NOMO-1 treated with DMSO at 0.1 percent for 48 hours (cell line): Measurements from ENCODE around the gene PAN3.

Experiments
- DNase-seq: peaks from one replicate; lab custom pipeline; 2025; ENCODE audit not compliant: unreplicated experiment; lab: John Stamatoyannopoulos, UW

Gene PAN3

DNA sequence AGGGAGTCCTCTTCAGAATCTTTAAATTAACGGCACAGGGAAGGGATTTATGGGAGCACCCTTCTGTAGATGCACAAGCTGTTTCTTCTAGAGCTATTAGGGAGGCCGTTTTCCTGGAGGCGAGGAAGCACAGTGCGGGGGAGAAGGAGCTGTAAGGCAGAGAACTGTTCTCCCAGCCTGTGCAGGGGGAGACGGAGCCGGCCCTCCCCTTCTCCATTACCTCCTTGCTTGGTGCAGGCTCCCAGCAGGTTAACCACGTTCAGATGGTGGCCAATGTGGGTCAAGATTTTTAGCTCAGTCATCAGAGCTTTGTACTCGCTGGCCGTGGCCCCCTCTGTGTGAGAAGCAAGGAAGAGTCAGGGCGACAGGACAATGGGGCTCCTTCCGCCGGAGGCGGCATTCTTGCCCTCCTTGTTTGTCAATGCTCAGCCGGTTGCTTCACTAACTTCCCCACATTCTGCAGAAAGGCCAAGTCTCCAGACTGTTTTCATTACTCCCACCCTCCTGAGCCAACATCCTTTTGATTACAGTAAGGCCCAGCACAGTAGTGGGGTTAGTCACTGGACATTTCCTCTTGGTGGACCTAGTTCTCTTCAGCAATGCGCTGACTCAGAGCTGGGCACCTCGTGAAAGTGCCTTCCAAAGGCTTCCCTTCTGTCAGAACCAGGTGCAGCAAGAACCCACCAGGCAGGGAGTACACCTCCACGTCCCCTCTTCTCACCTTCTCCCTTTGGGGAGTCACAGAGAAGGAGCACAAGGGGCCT is 191.2 kb downstream of the PAN3 start:
- no peak for DNase-seq

DNA sequence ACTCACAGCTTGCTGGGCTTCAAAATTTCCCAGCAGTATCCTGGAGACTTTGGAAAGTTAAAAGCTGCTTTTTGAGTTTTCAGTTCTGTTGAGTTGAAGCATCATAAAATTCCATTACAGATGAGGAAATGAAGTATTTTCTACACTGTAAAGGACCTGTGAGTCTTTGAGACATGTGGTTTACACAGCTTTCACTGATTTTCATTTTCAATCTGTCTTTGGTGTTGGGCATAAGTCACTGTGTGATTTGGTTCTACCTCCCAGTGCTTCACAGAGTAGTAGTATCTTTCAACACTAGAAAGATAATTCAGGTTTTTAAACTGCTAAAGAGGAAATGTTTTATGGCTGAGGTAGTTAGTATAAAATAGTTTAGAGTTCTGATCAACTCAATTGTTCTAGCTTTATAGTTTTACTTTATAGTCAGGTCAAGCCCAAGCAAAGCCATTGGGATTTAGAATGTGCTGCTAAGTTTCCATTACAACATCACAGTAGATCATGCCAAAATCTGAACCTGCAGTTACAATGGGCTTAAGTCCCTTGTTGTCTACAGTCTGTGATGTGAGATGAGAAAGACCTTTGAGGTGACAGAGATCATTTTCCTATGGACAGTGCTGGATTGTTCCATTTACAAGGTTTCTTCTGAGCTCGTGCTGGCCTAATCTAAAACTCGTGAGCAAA is 195.0 kb downstream of the PAN3 start:
- DNase-seq: no peak

DNA sequence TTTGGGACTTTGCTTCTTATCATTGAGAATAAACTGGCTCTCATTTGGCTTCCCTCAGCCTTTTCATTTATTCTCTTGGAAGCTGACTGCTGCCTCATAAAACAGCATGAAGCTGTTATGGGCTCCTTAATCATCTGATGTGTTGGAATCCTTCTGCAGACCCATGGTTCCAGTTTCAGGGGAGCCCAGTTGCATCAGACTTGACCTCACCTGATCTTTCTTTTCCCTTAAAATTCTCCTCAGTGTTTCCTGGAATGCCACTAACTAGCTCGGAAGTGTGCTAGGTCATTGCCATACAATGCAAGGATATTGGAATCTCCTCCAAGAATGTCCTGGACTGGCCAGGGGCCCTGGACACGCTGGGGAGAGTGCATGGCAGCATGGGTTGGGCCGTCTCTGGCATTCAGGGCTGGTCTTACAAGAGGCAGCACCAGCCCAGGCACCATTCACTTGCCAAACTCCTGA is 197.9 kb downstream of the PAN3 start:
- DNase-seq: no peak

DNA sequence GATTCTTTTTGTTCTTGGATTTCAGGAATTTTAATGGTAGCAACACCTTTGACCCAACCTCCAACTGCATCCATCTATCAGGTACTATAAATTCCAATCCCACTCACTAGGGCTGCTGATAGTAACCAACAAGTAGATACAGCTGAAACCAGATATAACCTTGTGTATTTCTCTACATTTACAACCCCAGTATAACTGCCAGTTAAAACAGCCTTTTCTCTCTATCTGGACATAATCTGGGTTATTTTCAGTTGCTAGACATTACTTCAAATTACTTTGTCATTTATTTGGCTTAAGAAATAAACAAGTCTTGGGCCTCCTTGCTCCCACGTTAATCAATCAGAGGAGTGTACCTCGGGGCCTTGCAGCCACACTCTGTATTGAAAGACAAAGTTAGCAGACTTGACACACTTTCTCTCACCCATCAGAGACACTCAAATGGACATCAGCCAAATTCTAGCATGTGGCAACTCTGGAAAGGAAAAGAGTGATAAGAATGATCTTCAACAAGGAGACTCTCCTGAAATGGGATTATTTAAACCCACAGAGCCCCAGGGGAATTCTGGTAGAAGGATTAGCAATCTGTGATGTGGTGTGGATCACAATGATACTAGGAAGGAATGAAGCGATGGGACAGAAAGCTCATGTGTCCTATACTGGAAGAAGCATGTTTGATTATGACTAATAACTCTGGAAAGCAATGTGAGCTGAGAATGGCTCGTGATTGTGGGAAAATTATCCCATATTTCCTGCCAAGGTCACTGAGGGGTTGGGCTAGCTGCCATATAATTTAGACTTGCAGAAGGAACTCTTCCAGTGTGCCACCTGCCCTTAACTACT is 199.0 kb downstream of the PAN3 start:
- DNase-seq: no peak

DNA sequence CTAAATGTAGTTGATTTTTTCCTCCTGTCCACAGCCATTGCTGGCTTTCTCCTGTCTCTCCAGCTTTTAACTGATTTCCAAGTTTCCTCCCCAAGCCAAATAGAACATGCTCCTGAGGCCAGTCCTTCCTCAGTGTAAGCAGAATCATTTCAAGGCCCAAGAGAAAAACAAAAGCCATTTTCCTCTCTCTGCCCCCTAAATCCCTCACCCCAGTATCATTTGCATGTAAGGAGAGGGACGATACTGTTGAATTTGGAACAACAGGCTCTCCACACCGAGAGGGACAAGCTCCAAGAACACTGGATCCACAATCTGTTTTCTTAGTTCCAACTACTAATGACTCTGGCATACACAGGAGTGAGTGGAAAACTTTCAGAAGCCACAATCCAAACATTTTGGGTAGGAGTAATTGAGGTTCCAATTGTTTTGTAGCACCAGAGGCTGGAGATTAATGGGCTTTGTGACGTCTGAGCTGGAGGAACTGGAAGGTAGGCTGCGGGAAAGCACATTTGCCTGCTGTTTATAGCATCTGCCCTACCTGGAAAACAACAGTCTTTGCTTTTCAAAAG is 199.7 kb downstream of the PAN3 start:
- DNase-seq: no peak

DNA sequence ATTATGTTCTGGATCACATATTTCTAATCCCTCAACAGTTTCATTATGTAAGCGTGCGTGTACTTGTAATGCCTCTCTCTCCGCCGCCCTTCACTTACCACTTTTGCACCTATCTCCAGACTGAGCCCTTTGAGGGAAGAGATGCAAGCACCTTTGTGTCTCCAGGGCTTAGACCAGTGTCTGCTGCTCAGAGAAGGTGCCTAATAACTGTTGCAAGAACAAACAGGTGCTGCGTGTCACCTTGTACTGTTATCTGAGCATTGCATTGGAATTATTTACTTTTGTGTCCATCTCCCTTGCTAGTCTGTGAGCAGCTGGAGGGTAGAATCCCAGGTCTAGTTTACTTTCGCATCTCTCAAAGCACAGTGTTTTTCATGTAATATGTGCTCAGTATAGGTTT is 200.4 kb downstream of the PAN3 start:
- no peak for DNase-seq

DNA sequence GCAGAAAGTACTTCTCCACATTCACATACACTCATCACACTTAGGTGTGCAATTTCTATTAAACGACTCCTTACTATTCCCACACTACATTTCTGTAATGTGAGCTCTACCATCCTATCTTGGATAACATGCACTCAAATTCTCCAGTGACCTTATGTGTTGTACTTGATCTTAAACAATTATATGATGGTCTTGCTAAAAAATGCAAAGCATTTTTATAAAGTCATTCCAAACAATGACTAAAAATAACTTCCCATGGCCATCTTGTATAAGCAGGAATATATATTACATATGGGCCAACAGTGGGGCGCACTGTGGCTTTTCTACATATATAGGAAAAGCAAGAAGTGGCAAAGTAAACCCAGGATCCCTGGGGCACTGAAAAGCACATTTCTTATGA is 201.1 kb downstream of the PAN3 start:
- no peak for DNase-seq

DNA sequence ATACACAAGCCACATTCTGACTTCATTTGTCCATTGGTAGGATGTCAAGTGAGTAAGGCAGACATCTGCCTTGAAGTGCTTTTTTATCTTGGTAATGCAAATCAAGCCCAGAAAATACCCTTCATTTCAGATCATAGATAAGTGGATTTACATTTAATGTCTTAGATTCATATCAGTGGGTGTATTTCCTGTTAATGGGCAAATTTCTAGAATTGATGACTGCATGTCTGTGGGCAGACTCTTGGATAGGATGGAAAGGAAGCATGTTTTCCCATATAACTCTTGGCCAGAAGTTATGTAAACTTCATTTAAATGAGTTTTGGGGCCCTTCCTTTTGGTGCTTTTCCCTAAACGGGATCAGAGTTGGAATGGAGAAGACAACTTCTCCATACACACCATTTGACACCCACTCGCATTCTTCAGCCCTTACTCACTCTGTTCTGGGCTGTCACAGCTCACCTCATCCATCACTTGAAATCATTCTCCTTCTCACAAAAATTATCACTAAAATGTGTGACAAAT is 202.0 kb downstream of the PAN3 start:
- no peak for DNase-seq

DNA sequence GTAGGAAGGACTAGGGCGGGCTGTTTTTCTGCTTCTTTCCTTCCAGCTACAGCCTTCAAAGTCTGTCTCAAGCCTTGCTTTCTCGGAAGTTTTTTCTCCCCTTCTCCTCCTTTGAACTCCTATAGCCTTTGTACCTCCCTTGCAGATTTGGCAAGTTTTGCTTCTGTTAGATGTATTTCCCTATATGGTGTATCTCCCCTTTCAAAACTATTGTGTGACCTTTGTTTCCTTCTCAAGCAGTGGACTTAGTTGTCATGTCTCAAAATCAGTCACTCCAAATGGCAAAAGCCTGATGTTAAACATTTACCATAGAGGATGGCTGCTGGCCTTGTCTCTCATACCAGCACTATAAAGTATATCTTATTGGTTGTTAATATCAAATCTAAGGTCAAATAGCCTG is 203.9 kb downstream of the PAN3 start:
- no peak for DNase-seq

DNA sequence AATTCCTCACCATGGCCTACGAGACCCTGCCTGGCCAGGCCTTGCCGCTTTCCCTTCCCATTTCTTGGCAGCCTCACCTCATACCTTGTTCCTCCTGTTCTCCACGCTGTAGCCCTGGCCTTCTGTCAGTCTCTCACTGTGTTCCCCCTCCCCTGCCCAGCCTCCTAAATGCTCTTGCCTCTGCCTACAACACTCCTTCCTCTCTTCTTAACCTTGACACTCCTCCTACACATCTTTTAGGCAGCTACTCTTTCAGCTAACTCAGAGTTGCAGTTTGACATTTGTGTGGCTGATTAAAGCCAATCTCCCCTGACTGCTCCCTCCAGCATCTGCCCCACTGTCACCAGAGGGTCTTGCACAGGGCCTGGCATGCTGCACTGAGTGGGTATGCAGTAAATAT is 205.8 kb downstream of the PAN3 start:
- DNase-seq: no peak
